Ishikawa (cell line): ENCODE measurements around the gene OAS3.

Experiments used
- CEBPB ChIP-seq: IDR thresholded peaks from 2 replicates; pipeline ENCODE4 v1.6.1; 2012
- CREB1 ChIP-seq: IDR thresholded peaks from 2 replicates; pipeline ENCODE4 v1.6.1; 2012; ENCODE audit warnings: low read depth
- EGR1 ChIP-seq: IDR thresholded peaks from 2 replicates; pipeline ENCODE4 v1.6.1; 2012
- EP300 ChIP-seq: IDR thresholded peaks from 2 replicates; pipeline ENCODE4 v1.6.1; 2012; ENCODE audit warnings: borderline replicate concordance
- FOXM1 ChIP-seq: IDR thresholded peaks from 2 replicates; pipeline ENCODE4 v1.6.1; 2012; ENCODE audit warnings: low read depth, borderline replicate concordance
- MAX ChIP-seq: IDR thresholded peaks from 2 replicates; pipeline ENCODE4 v1.6.1; 2012
- NFIC ChIP-seq: IDR thresholded peaks from 2 replicates; pipeline ENCODE4 v1.6.1; 2012
- RAD21 ChIP-seq: IDR thresholded peaks from 2 replicates; pipeline ENCODE4 v1.6.1; 2012; ENCODE audit warnings: low read depth
- REST ChIP-seq: IDR thresholded peaks from 2 replicates; pipeline ENCODE4 v1.6.1; 2012; ENCODE audit warnings: low read depth, mild to moderate bottlenecking
- TAF1 ChIP-seq: IDR thresholded peaks from 2 replicates; pipeline ENCODE4 v1.6.1; 2012; ENCODE audit warnings: low read depth, mild to moderate bottlenecking
- TCF12 ChIP-seq: IDR thresholded peaks from 2 replicates; pipeline ENCODE4 v1.6.1; 2012; ENCODE audit warnings: low read depth
- TEAD4 ChIP-seq: IDR thresholded peaks from 2 replicates; pipeline ENCODE4 v1.6.1; 2012
- USF1 ChIP-seq: IDR thresholded peaks from 2 replicates; pipeline ENCODE4 v1.6.1; 2012
- YY1 ChIP-seq: IDR thresholded peaks from 2 replicates; pipeline ENCODE4 v1.6.1; 2012; ENCODE audit warnings: low read depth
- ZBTB7A ChIP-seq: IDR thresholded peaks from 2 replicates; pipeline ENCODE4 v1.6.1; 2012; ENCODE audit warnings: low read depth

OAS3 gene

GRCh38 chr12:112898380-112898779, 39.9 kb upstream of the OAS3 start:
- TF ChIP-seq MAX: no peak
- no peak for TF ChIP-seq EGR1
- no peak for TF ChIP-seq CREB1
- no peak for TF ChIP-seq CEBPB
- TF ChIP-seq REST: no peak
- TF ChIP-seq NFIC: no peak
- no peak for TF ChIP-seq RAD21
- TF ChIP-seq ZBTB7A: no peak
- TF ChIP-seq TEAD4: no peak
- TF ChIP-seq FOXM1: no peak
- TF ChIP-seq TAF1: no peak
- no peak for TF ChIP-seq EP300
- no peak for TF ChIP-seq USF1

GRCh38 chr12:112900298-112901145, 37.8 kb upstream of the OAS3 start:
- no peak for TF ChIP-seq ZBTB7A
- peak; percentile 56 for TF ChIP-seq RAD21

GRCh38 chr12:112901271-112901670, 37.0 kb upstream of the OAS3 start:
- no peak for TF ChIP-seq TCF12
- TF ChIP-seq NFIC: no peak
- no peak for TF ChIP-seq YY1
- TF ChIP-seq EGR1: no peak
- no peak for TF ChIP-seq RAD21
- TF ChIP-seq CREB1: no peak
- TF ChIP-seq MAX: no peak
- no peak for TF ChIP-seq TEAD4
- TF ChIP-seq FOXM1: no peak
- no peak for TF ChIP-seq EP300
- no peak for TF ChIP-seq CEBPB
- no peak for TF ChIP-seq ZBTB7A
- no peak for TF ChIP-seq TAF1
- no peak for TF ChIP-seq REST
- TF ChIP-seq USF1: no peak

GRCh38 chr12:112904571-112904970, 33.7 kb upstream of the OAS3 start:
- TF ChIP-seq CEBPB (no peak), RAD21 (no peak), TAF1 (no peak)

- TF ChIP-seq FOXM1: no peak
- TF ChIP-seq EP300: no peak
- no peak for TF ChIP-seq TAF1
- no peak for TF ChIP-seq RAD21
- TF ChIP-seq ZBTB7A: no peak
- TF ChIP-seq TEAD4: no peak
- TF ChIP-seq REST: no peak
- TF ChIP-seq MAX: no peak
- TF ChIP-seq YY1: no peak
- no peak for TF ChIP-seq TCF12
- TF ChIP-seq CREB1: no peak
- TF ChIP-seq NFIC: no peak
- no peak for TF ChIP-seq CEBPB
- TF ChIP-seq USF1: no peak
Measured at GRCh38 chr12:112905451-112906089, 32.7 kb upstream of the OAS3 start.
